ENCODE data around the gene PTK7.
"Not testable (repeated sequence)": the region's sequence is repeated elsewhere in the genome, so short reads cannot be mapped to it uniquely, and the experiment has no call there.

Gene PTK7

DNA sequence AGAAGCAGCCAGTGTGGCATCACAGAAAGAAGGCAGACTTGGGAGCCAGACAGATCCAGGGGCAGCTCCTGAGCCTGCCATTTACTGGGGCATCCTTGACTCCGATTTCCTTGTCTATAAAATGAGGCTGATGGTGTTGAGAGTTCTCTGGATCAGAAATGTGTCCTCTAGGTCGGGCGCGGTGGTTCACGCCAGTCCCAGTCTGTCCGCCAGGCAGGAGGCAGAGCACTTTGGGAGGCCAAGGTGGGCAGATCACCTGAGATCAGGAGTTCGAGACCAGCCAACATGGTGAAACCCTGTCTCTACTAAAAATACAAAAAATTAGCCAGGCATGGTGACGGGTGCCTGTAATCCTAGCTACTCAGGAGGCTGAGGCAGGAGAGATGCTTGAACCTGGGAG, 41.4 kb downstream of the PTK7 start:
- DNase-seq (ENCODE audit: low read depth in 2 of 2): not testable (repeated sequence)

DNA sequence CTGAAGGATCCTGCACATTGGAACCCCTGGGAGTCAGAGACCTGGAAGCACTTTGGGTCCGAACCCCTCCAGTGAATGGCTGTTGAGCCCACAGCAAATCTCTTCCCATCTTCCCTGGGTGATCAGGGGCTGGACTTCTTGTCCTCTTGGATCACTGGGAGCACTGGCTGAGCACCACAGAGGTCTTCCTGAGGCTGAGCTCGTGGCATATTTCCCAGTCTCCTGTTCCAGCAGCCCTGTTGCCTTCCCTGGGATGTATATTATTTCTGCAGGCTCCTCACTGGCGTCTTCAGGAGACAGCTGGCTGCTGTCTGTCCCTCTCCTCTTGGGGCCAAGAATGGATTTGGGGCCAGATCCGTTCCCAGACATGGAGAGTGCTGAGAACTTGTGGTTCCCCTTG, 43.4 kb downstream of the PTK7 start:
- DNase-seq (ENCODE audit: low read depth in 2 of 2): no peak

GRCh38 chr6:43120101-43120763, 44.1 kb downstream of the PTK7 start:
- no peak for DNase-seq (ENCODE audit: low read depth in 2 of 2)

DNA sequence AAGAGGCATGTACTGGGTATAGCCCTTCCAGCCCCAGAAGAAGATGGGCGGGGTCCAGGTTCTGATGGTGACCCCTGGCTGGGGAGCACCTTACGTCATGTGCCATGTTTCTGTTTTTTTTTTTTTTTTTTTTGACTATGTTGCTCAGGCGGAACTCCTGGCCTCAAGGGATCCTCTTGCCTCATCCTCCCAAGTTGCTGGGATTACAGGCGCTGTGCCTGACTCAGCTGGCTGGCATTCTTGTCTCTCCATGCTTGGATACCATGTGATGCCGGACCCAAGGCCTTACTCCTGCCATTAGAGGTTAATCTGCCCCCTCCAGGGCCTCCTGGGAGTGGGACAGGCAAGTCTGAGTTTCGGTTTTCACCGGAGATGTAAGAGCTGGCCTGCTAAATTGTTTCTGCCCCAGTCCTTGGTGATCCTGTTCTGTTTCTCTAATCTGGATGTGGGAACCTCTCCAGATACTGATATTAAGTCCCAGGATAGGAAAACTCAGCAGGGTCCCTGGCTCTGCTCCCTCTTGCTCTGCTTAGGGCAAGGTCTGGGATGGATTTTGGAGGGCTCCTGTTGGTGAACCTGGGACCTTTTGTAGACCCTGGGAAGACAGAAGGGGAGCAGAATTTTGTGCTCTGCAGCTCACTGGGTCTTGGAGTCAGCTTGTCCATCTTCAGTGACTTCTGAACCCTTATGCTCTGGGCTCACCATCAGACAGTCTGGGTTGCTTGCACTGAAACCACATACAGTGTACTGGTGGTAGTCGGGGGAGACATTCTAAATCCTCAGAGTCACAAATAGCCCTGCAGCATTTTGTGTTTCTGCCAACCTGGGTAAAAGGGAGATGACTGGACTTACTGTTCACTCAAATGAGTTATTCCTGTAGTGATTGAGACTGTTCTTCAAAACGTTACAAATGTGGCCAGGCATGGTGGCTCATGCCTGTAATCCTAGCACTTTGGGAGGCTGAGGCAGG, 45.1 kb downstream of the PTK7 start:
- peak; percentile 89 to 90 for DNase-seq (ENCODE audit: low read depth in 2 of 2)

DNA sequence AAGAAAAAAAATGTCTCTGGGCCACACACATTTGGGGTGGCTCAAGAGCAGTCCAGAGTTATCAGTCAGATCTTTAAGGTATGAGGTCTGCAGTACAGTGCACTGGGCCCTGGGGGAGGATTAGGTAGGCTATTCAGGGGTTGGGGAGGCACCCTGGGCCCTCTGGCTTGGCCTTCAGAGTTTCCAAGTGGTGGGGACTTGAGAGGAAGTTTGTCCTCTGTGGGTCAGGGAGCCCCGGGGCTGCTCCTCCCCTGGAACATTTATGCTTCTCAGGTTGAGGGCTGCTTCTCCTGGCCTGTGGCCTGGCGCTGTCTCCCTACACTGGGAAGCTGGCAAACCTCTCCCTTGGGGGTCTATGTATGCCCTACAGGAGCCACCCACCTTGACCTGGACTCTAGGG, 46.0 kb downstream of the PTK7 start:
- no peak for DNase-seq (ENCODE audit: low read depth in 2 of 2)

- DNase-seq (ENCODE audit: low read depth in 2 of 2): no peak
Measured at GRCh38 chr6:43123461-43124314, 47.6 kb downstream of the PTK7 start.

GRCh38 chr6:43124481-43124880, 48.4 kb downstream of the PTK7 start:
- no peak for DNase-seq (ENCODE audit: low read depth in 2 of 2)

DNA sequence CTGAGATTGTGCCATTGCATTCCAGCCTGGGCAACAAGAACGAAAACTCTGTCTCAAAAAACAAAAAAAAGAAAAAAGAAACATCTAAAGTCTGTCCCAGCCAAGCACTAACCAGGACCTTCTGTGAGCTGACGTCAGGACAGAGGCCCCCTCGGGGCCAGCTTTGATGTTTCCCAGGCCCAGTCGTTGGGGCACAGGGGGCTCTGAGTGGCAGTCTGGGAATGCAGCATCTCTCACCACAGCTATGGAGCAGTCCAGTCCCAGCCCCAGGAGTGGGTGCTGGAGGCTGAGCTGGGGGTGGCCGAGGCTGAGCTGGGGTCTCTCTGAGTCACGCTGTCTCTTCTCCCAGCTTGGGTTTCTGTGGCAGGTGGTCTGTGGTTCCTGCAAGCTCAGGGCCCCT, 49.0 kb downstream of the PTK7 start:
- DNase-seq (ENCODE audit: low read depth in 2 of 2): peak; percentile 85 to 86

DNA sequence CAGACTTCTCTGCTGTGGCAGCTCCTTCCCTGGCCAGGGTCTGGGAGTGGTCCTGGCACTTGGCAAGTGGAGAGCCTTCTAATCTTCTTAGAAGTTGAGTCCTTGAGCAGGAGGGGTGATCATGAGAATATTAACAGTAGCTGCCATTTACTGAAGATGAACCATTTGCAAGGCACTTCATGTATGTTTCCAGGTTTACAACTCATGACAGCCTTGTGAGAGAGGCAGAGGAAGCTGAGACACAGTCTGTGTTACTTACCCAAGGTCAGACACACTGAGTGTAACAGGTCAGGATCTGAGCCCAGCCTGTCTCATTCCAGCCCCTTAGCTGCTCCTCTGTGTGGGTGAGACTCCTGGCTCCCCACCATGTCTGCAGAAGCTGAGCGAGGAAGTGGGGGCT, 49.4 kb downstream of the PTK7 start:
- no peak for DNase-seq (ENCODE audit: low read depth in 2 of 2)

- no peak for DNase-seq (ENCODE audit: low read depth in 2 of 2)
Measured at GRCh38 chr6:43127180-43127579, 51.1 kb downstream of the PTK7 start.

- no peak for DNase-seq (ENCODE audit: low read depth in 2 of 2)
Measured at GRCh38 chr6:43127877-43128276, 51.8 kb downstream of the PTK7 start.

DNA sequence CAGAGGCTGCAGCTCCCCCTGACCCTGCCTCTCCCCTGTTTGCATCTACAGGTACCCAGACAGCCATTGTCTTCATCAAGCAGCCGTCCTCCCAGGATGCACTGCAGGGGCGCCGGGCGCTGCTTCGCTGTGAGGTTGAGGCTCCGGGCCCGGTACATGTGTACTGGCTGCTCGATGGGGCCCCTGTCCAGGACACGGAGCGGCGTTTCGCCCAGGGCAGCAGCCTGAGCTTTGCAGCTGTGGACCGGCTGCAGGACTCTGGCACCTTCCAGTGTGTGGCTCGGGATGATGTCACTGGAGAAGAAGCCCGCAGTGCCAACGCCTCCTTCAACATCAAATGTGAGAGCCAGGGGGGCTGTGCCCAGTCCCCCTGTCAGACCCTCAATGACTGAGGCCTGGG, 52.8 kb downstream of the PTK7 start:
- DNase-seq (ENCODE audit: low read depth in 2 of 2): no peak

DNA sequence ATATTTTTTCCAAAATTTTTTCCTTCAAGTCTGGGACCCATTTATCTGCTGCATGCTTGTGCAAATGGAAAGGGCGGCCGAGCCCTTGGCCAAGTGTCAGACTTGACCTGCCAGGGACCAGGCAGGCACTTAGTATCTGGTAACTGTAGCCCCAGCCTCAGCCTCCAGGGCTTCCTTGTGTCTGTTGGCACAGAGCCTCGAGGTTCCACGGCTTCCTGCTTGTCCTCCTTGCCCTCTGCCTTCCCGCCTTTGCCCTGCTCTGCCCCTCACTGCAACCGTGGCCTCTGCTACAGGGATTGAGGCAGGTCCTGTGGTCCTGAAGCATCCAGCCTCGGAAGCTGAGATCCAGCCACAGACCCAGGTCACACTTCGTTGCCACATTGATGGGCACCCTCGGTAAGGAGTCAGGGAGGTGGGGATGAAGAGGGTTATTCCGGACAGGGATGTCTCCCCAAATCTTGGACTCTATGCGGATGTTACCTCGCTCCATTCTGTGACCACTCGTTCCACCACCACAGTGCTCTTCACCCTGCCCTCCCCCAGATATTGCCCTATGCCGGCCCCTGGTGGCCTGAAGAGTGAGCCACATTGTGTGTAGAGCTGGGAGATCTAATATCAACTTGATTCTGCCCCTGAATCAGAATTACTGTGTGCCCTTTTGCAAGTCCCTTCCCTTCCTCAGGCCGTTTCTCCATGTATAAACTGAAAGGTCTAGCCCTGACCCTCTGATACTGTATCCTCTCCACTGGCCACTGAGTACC, 53.5 kb downstream of the PTK7 start:
- no peak for DNase-seq (ENCODE audit: low read depth in 2 of 2)

GRCh38 chr6:43130429-43130828, 54.3 kb downstream of the PTK7 start:
- DNase-seq (ENCODE audit: low read depth in 2 of 2): no peak

DNA sequence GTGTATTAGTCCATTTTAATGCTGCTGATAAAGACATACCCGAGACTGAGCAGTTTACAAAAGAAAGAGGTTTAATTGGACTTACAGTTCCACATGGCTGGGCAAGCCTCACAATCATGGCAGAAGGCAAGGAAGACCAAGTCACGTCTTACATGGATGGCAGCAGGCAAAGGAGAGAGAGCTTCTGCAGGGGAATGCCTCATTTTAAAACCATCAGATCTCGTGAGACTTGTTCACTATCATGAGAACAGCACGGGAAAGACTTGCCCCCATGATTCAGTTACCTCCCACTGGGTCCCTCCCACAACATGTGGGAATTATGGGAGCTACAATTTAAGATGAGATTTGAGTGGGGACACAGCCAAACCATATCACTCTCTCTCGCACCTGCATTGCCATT, 55.3 kb downstream of the PTK7 start:
- DNase-seq (ENCODE audit: low read depth in 2 of 2): not testable (repeated sequence)

DNA sequence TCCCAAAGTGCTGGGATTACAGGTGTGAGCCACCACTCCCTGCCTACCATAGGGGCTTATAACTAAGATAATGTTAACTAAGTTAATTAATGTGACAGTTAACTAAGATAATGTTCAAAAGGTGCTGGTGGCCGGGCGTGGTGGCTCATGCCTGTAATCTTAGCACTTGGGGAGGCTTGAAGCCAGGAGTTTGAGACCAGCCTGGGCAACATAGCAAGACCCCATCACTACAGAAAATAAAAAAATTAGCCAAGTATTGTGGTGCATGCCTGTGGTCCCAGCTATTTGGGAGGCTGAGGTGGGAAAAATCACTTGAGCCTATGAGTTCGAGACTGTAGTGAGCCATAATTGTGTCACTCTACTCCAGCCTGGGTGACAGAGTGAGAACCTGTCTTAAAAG, 62.2 kb downstream of the PTK7 start:
- DNase-seq (ENCODE audit: low read depth in 2 of 2): no peak

DNA sequence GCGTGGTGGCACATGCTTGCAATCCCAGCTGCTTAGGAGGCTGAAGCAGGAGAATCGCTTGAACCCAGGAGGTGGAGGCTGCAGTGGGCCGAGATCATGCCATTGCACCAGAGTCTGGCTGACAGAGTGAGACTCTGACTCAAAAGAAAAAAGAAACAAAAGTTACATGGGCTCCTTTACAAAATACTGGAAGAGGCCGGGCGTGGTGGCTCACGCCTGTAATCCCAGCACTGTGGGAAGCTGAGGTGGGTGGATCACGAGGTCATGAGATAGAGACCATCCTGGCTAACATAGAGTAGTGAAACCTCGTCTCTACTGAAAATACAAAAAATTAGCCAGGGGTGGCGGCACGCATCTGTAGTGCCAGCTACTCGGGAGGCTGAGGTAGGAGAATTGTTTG, 63.9 kb downstream of the PTK7 start:
- DNase-seq (ENCODE audit: low read depth in 2 of 2): not testable (repeated sequence)

- DNase-seq (ENCODE audit: low read depth in 2 of 2): no peak
Measured at GRCh38 chr6:43141644-43142043, 65.5 kb downstream of the PTK7 start.

GRCh38 chr6:43142101-43142500, 66.0 kb downstream of the PTK7 start:
- DNase-seq (ENCODE audit: low read depth in 2 of 2): no peak

DNA sequence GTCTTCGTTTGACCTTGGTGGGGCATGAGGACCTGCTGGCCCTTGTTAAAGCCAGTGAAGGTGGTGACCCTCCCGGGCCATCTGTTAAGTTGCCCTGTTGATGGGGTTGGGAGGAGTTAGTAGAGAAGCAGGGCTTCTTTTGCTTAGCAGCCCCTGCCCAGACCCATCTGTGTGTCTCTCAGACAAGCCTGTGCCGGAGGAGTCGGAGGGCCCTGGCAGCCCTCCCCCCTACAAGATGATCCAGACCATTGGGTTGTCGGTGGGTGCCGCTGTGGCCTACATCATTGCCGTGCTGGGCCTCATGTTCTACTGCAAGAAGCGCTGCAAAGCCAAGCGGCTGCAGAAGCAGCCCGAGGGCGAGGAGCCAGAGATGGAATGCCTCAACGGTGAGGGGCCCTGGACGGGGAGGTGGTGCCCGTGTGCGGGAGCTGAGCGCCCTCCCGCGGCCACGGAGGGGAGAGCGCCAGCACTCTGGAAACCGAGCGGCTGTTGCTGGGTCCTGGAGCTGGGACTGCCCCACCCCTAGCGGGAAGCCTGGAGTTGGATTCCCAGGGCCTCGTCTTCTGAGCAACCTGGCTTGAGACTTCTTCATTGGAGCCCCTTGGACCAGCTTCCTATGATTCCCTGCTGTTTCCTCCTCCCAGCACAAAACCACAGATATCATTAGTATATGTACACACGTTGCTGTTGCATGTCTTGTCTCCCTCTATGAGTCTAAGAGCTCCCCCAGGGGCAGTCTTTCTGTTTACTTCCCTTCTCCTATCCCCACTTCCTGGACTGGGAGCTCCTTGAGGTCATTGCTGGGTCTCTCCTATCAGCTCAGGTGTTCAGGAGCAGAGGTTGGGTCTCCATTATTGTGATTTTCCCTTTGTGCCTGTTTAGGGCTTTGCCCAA, 67.4 kb downstream of the PTK7 start:
- peak; percentile 84 for DNase-seq (ENCODE audit: low read depth in 2 of 2)
